GM12864 (cell line): ENCODE data around the gene CLDN1.

Experiments
- DNase-seq: peaks from one replicate; pipeline ENCODE4 v3.0.0-alpha.2; 2011; ENCODE audit warnings: low read depth
- H3K4me3 ChIP-seq: 2 replicates; pipeline ENCODE4 v1.5.1; 2011; ENCODE audit warnings: mild to moderate bottlenecking, low read depth, low read length, control low read depth
- CTCF ChIP-seq: IDR thresholded peaks from 2 replicates; pipeline ENCODE4 v1.5.1; 2011; ENCODE audit warnings: low read depth, mild to moderate bottlenecking, moderate library complexity, low read length, control low read depth, inconsistent platforms; ENCODE audit errors: missing control alignments

The CLDN1 gene

DNA sequence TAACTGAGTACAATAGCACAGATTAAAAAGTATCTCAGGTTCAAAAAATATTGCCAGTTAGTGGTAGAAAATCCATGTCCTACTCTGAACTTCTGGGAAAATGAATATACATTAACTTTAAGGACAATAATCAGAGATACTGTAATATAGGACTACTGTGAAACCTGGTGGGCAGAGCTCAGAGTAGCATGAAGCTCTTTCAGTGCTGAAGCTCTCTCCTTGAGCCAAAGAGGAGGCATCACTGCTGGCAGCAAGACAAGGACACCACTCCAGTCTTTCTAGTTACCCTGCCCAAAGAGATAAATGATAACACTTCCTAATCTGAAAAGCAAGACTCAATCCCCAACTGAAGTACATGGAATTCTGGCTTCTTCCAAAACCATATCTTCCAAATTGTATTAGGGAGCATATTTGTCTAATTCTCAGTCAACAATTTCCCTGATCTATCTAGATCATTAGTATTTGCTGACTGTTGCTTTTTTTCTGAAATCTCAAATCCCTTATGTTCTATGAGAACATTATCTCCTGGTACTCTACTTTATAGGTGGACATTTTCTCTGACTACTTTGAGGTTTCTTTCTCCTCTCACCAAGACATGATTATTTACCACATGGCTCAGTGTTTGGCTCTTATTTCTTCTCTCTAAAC lies 55.9 kb downstream of the CLDN1 start:
- DNase-seq, result no peak
- H3K4me3 ChIP-seq, result no peak overlapping the region
- no peak for TF ChIP-seq CTCF

DNA sequence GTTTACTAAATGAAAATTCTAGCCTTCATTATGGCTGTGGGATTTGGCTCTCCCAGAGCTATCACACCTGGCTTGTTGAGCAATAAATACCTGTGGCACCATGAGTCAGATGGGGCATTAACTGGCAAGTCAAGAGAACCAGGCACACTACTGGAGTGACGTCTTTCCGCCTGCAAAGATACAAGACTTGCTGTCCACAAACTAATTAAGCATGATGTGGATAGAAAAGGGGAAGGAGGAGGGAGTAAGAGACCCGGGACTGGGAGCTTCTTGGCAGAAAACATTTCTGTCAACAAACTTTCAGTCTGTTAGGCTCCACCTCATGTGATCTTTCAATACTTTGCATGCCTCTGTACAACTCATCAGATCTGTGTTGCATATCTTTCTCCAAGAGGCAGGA lies 56.5 kb downstream of the CLDN1 start:
- H3K4me3 ChIP-seq, result no peak overlapping the region
- no peak for TF ChIP-seq CTCF

DNA sequence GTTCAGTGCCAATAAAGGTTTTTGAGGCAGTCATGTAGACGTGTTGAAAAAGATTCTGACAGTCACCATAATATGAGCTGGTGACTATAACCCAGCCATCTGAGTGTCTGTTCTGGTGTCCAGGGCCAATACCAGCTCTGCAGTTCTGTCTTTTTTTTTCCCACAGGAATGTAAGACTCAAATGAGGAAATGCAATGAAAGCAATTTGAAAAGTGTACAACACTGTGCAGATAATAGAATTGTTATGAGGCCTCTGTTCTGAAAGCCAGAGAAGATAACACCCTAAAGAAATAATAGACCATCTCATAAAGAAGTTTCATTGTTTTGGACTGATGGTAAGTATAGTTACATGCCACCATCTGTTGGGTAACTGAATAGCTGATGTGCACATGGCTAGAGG lies 57.1 kb downstream of the CLDN1 start:
- TF ChIP-seq CTCF, result no peak
- DNase-seq, result no peak
- no peak overlapping the region for H3K4me3 ChIP-seq

More for the DNA sequence above, 56.5 kb downstream of the CLDN1 start:
- no peak for DNase-seq

DNA sequence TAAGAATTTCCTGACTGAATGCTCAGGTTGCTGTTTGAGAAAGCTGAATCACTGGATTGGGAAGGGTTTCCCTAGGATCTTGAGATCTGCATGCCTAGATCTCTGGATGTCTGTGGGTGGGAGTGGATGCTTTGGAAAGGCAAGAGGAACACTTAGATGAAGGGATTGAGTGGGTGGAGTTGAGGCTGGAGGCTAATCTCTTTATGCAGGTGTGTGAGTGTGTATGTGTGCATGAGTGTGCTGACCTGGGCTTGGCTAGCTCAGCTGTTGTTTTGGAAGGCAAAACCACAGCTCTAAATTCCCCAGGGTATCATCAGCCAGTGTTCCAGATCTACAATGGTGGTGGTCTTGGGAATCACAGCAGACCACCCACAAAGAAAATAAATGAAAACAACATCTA lies 60.5 kb downstream of the CLDN1 start:
- no peak for DNase-seq
- H3K4me3 ChIP-seq, result no peak overlapping the region
- no peak for TF ChIP-seq CTCF

DNA sequence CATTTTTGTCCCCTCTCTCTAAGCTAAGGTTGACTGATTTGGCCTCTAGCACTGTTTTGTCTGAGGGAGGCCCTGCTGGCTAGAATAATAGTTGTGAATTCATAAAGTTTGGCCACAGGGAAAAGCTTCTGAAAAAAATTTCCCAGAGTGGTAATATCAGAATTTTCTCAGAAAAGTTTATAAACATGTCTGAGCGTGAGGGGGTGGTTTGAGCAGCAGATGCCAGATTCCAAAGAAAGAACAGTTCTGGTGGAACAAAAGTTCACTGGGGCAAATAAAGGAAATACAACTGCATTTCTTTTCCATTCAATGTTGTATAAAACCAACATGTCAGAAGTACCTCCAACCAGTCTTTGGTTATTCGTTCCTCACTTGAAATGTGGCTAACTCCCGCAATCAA lies 61.2 kb downstream of the CLDN1 start:
- no peak overlapping the region for H3K4me3 ChIP-seq
- TF ChIP-seq CTCF, result no peak
- DNase-seq, result no peak

DNA sequence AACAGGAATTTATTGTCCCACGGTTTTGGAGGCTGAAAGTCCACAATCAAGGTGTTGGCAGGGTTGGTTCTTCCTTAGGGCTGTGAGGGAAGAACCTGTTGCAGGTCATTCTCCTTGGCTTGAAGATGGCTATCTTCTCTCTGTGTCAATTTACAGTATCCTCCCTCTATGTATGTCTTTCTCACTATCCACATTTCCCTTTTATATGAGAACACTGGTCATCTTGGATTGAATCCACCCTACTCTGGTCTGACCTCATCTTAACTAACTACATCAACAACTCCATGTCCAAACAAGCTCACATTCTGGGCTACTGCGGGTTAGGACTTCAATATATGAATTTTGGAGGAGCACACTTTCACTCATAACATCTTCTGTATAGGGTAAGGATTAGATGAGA lies 61.9 kb downstream of the CLDN1 start:
- no peak for TF ChIP-seq CTCF
- no peak overlapping the region for H3K4me3 ChIP-seq
- no peak for DNase-seq

DNA sequence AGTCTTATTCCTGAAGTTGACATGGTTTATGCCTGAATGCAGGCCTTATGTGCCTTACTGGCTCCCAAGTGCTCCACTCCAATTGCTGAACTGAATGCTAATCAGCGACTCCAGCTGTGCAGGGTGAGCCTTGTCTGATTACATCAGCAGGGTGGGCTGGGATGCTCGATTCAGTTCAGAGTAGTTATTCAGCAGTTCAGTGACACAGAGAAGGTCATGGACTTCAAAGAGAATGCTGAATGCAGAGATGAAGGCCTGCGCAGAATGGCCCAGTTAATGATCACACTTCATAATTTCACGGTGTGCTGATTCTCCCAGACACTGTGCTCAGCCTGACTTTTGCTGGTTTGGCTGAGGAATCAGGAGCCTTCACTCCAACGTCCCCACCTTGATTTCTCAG lies 63.6 kb downstream of the CLDN1 start:
- DNase-seq, result no peak
- H3K4me3 ChIP-seq, result no peak overlapping the region
- no peak for TF ChIP-seq CTCF
